Measurements from ENCODE around the gene ERBB4.

GRCh38 chr2:211760103-211760502 is 778.5 kb downstream of the ERBB4 start:
- TF ChIP-seq CTCF (IDR thresholded peaks at IDR 0.05): no peak
- no peak for TF ChIP-seq POLR2A (IDR thresholded peaks at IDR 0.05)

Data from esophagus squamous epithelium (tissue), 4 donors.